Prostate gland (tissue), 2 donors: Measurements from ENCODE around the gene HLA-E. TPM values are rescaled to one million over a fixed set of nuclear protein-coding genes. Genes with fewer than 3 reads are reported as not detected.
"Not testable (repeated sequence)": the region's sequence is repeated elsewhere in the genome, so short reads cannot be mapped to it uniquely, and the experiment has no call there.

Experiments
- DNase-seq: peaks from one replicate; pipeline ENCODE4 v3.0.0-alpha.2; 2019; ENCODE audit warnings: low spot score
- H3K27ac ChIP-seq, 2 donors: fragments of 200-600 bp; sonication (generic); 2 replicates each; pipeline ENCODE4 v1.5.1; 2017 to 2019
- H3K27me3 ChIP-seq: fragments of 200-600 bp; sonication (generic); replicated peaks from 2 replicates; pipeline ENCODE4 v1.5.1; 2019; ENCODE audit not compliant: insufficient read depth
- H3K36me3 ChIP-seq, 2 donors: fragments of 200-600 bp; sonication (generic); 1 replicate in 1 of 2; 2 replicates in 1 of 2; pipeline versions ENCODE4 v1.5.1 to v1.8.1; 2017 to 2019
- H3K4me1 ChIP-seq: fragments of 200-600 bp; sonication (generic); replicated peaks from 2 replicates; pipeline ENCODE4 v1.5.1; 2019
- H3K4me3 ChIP-seq, 2 donors: fragments of 200-600 bp; sonication (generic); 2 replicates each; pipeline ENCODE4 v1.5.1; 2017 to 2019
- H3K9me3 ChIP-seq: fragments of 200-600 bp; sonication (generic); 2 replicates; pipeline ENCODE4 v1.5.1; 2017
- CTCF ChIP-seq, 4 experiments: fragments of 200-600 bp in 2 of 4; fragments of 450-650 bp in 2 of 4; sonication (generic) in 2 of 4; IDR thresholded peaks; 1 replicate in 3 of 4; 2 replicates in 1 of 4; pipeline ENCODE4 v1.5.1; 2016 to 2019; ENCODE audit warnings: antibody characterized with exemption in 4 of 4, mild to moderate bottlenecking in 2 of 4, moderate library complexity in 2 of 4
- POLR2A ChIP-seq: fragments of 450-650 bp; IDR thresholded peaks from one replicate; pipeline ENCODE4 v1.6.1; 2016; ENCODE audit warnings: antibody characterized with exemption, mild to moderate bottlenecking
- POLR2AphosphoS5 ChIP-seq: sonication (generic); formaldehyde crosslinking; IDR thresholded peaks from one replicate; pipeline ENCODE4 v1.6.1; 2017; ENCODE audit warnings: antibody characterized with exemption
- WGBS: methylation state at CpG from one replicate; pipeline ENCODE4 v1.1.5; 2018; 5-methylcytosine and 5-hydroxymethylcytosine counted together
- intact Hi-C: fragments of 100-400 bp; cut with DNase I; formaldehyde crosslinking; loops from one replicate; pipeline ENCODE4 v1.14.2; 2022
- total RNA-seq, 2 donors: library from RNA; depleted of rRNA; stranded (reverse); fragments of >200 nt; gene quantifications; one replicate each; pipeline ENCODE4 v1.1.0, GENCODE V29; 2016

The HLA-E gene
- total RNA-seq, 2 donors from 2014 or later, result 293 to 354 TPM

- no peak for TF ChIP-seq POLR2A
- no peak for TF ChIP-seq POLR2AphosphoS5
- TF ChIP-seq CTCF (IDR thresholded peaks at IDR 0.05), result no peak
- no peak for DNase-seq
- 59% methylated on average over 5 of the region's 5 CpGs for WGBS
- Histone ChIP-seq H3K27me3 (no peaks in the 10 kb centered on the region), H3K27ac (no peak overlapping the region), H3K36me3 (no peaks in the 10 kb centered on the region), H3K9me3 (no peaks in the 10 kb centered on the region), H3K4me1 (no peaks in the 10 kb centered on the region), H3K4me3 (no peak overlapping the region)
- intact Hi-C loops, result no loop called here
Observed at GRCh38 chr6:30511169-30511546, 21.8 kb downstream of the HLA-E start.

GRCh38 chr6:30513451-30513850 is 24.1 kb downstream of the HLA-E start:
- H3K27me3 ChIP-seq, result no peaks in the 10 kb centered on the region
- no peak overlapping the region for H3K4me3 ChIP-seq
- H3K4me1 ChIP-seq, result no peaks in the 10 kb centered on the region
- intact Hi-C loops, result no loop called here
- DNase-seq, result no peak
- WGBS, result 92% methylated on average over 2 of the region's 2 CpGs
- TF ChIP-seq POLR2A (no peak), CTCF (IDR thresholded peaks at IDR 0.05) (no peak), POLR2AphosphoS5 (no peak)
- H3K27ac ChIP-seq, result no peak overlapping the region
- no peaks in the 10 kb centered on the region for H3K36me3 ChIP-seq
- no peaks in the 10 kb centered on the region for H3K9me3 ChIP-seq

- DNase-seq, result no peak
- WGBS, result 51% methylated on average over 4 of the region's 4 CpGs
- H3K27me3 ChIP-seq, result no peaks in the 10 kb centered on the region
- no peaks in the 10 kb centered on the region for H3K9me3 ChIP-seq
- no peaks in the 10 kb centered on the region for H3K36me3 ChIP-seq
- no peak overlapping the region for H3K4me3 ChIP-seq
- H3K27ac ChIP-seq, result no peak overlapping the region
- TF ChIP-seq CTCF (IDR thresholded peaks at IDR 0.05) (no peak), POLR2AphosphoS5 (no peak), POLR2A (no peak)
- intact Hi-C loops, result no loop called here
- H3K4me1 ChIP-seq, result no peaks in the 10 kb centered on the region
Observed at GRCh38 chr6:30515106-30515505, 25.8 kb downstream of the HLA-E start.

- H3K27me3 ChIP-seq, result no peaks in the 10 kb centered on the region
- H3K36me3 ChIP-seq, result no peaks in the 10 kb centered on the region
- TF ChIP-seq CTCF (IDR thresholded peaks at IDR 0.05) (no peak), POLR2AphosphoS5 (peak; percentile 79)
- DNase-seq, result peak; percentile 87
- no peaks in the 10 kb centered on the region for H3K4me1 ChIP-seq
- H3K9me3 ChIP-seq, result no peaks in the 10 kb centered on the region
- peak overlapping the region; percentile 19 to 43 for H3K4me3 ChIP-seq
- WGBS, result 7% methylated on average over 33 of the region's 33 CpGs
- peak overlapping the region; percentile 82 to 90 for H3K27ac ChIP-seq
- intact Hi-C loops, result no loop called here
Observed at GRCh38 chr6:30515944-30516753, 26.8 kb downstream of the HLA-E start.

- intact Hi-C loops, DNase-seq, H3K4me1 ChIP-seq, H3K9me3 ChIP-seq, H3K27me3 ChIP-seq, H3K36me3 ChIP-seq: not testable (repeated sequence)
- H3K4me3 ChIP-seq, result peak overlapping the region in 1 of 2 donors; percentile 43
- WGBS, result 59% methylated on average over 9 of the region's 9 CpGs
- peak overlapping the region; percentile 82 to 90 for H3K27ac ChIP-seq
Observed at GRCh38 chr6:30516754-30517076, 27.4 kb downstream of the HLA-E start.

GRCh38 chr6:30517767-30518504 is 28.6 kb downstream of the HLA-E start:
- DNase-seq, intact Hi-C loops, H3K9me3 ChIP-seq, H3K4me1 ChIP-seq, H3K27me3 ChIP-seq, H3K36me3 ChIP-seq, H3K27ac ChIP-seq, H3K4me3 ChIP-seq: not testable (repeated sequence)
- 93% methylated on average over 18 of the region's 21 CpGs for WGBS

GRCh38 chr6:30518505-30519145 is 29.3 kb downstream of the HLA-E start:
- not testable (repeated sequence) for H3K4me3 ChIP-seq, DNase-seq
- 82% methylated on average over 19 of the region's 19 CpGs for WGBS

More at GRCh38 chr6:30518505-30519145, 29.3 kb downstream of the HLA-E start:
- H3K27me3 ChIP-seq, H3K4me1 ChIP-seq, H3K27ac ChIP-seq, H3K9me3 ChIP-seq, H3K36me3 ChIP-seq, intact Hi-C loops: not testable (repeated sequence)
